GM12875 (cell line): ENCODE results near the gene C2orf80.

Source experiments
- H3K4me3 ChIP-seq: one replicate; pipeline ENCODE4 v1.5.1; 2011; ENCODE audit warnings: low read depth, low read length, control low read depth
- CTCF ChIP-seq: IDR thresholded peaks from 2 replicates; pipeline ENCODE4 v1.5.1; 2011; ENCODE audit warnings: low read depth, mild to moderate bottlenecking, control low read depth, inconsistent platforms, low read length, moderate library complexity, borderline replicate concordance; ENCODE audit not compliant: insufficient read depth

The C2orf80 gene

GRCh38 chr2:208189069-208189809, 591 bp downstream of the C2orf80 start:
- no peak overlapping the region for H3K4me3 ChIP-seq
- no peak for TF ChIP-seq CTCF

GRCh38 chr2:208186893-208187292, 2.9 kb downstream of the C2orf80 start:
- TF ChIP-seq CTCF = no peak

GRCh38 chr2:208186465-208186864, 3.4 kb downstream of the C2orf80 start:
- no peak overlapping the region for H3K4me3 ChIP-seq
- no peak for TF ChIP-seq CTCF

More at GRCh38 chr2:208186893-208187292, 2.9 kb downstream of the C2orf80 start:
- no peak overlapping the region for H3K4me3 ChIP-seq

GRCh38 chr2:208183972-208184705, 5.7 kb downstream of the C2orf80 start:
- no peak overlapping the region for H3K4me3 ChIP-seq
- TF ChIP-seq CTCF = no peak

- no peak for TF ChIP-seq CTCF
- no peak overlapping the region for H3K4me3 ChIP-seq
Observed at GRCh38 chr2:208183526-208183925, 6.3 kb downstream of the C2orf80 start.

GRCh38 chr2:208182835-208183234, 7.0 kb downstream of the C2orf80 start:
- no peak for TF ChIP-seq CTCF
- no peak overlapping the region for H3K4me3 ChIP-seq

- no peak overlapping the region for H3K4me3 ChIP-seq
- TF ChIP-seq CTCF = no peak
Observed at GRCh38 chr2:208179028-208179609, 10.7 kb downstream of the C2orf80 start.
